ENCODE results near the gene LRMDA.

The LRMDA gene

GRCh38 chr10:76041551-76041950, 610.1 kb downstream of the LRMDA start:
- H3K4me3 ChIP-seq (ENCODE audit: low read depth, low read length) = no peak overlapping the region
- TF ChIP-seq CTCF (IDR thresholded peaks at IDR 0.05; ENCODE audit: insufficient read depth, low read depth, low read length, missing control alignments) = no peak
- DNase-seq (ENCODE audit: low read depth) = no peak

- DNase-seq (ENCODE audit: low read depth) = no peak
- H3K4me3 ChIP-seq (ENCODE audit: low read depth, low read length) = no peak overlapping the region
- no peak for TF ChIP-seq CTCF (IDR thresholded peaks at IDR 0.05; ENCODE audit: insufficient read depth, low read depth, low read length, missing control alignments)
These were observed 611.8 kb downstream of the LRMDA start for GRCh38 chr10:76043261-76043660.

GRCh38 chr10:76044751-76045150, 613.3 kb downstream of the LRMDA start:
- DNase-seq (ENCODE audit: low read depth) = no peak
- TF ChIP-seq CTCF (IDR thresholded peaks at IDR 0.05; ENCODE audit: insufficient read depth, low read depth, low read length, missing control alignments) = no peak
- H3K4me3 ChIP-seq (ENCODE audit: low read depth, low read length) = no peak overlapping the region

GRCh38 chr10:76045174-76045573, 613.8 kb downstream of the LRMDA start:
- no peak for DNase-seq (ENCODE audit: low read depth)
- H3K4me3 ChIP-seq (ENCODE audit: low read depth, low read length) = no peak overlapping the region
- no peak for TF ChIP-seq CTCF (IDR thresholded peaks at IDR 0.05; ENCODE audit: insufficient read depth, low read depth, low read length, missing control alignments)

- no peak overlapping the region for H3K4me3 ChIP-seq (ENCODE audit: low read depth, low read length)
- DNase-seq (ENCODE audit: low read depth) = no peak
- TF ChIP-seq CTCF (IDR thresholded peaks at IDR 0.05; ENCODE audit: insufficient read depth, low read depth, low read length, missing control alignments) = no peak
These were observed 616.1 kb downstream of the LRMDA start for GRCh38 chr10:76047521-76047920.

- no peak for DNase-seq (ENCODE audit: low read depth)
- no peak for TF ChIP-seq CTCF (IDR thresholded peaks at IDR 0.05; ENCODE audit: insufficient read depth, low read depth, low read length, missing control alignments)
- no peak overlapping the region for H3K4me3 ChIP-seq (ENCODE audit: low read depth, low read length)
These were observed 618.3 kb downstream of the LRMDA start for GRCh38 chr10:76049581-76050290.

GRCh38 chr10:76050291-76050625, 618.8 kb downstream of the LRMDA start:
- no peak for TF ChIP-seq CTCF (IDR thresholded peaks at IDR 0.05; ENCODE audit: insufficient read depth, low read depth, low read length, missing control alignments)
- H3K4me3 ChIP-seq (ENCODE audit: low read depth, low read length) = no peak overlapping the region
- DNase-seq (ENCODE audit: low read depth) = no peak
